Activated CD4-positive, alpha-beta T cell treated with anti-CD3 and anti-CD28 coated beads, Interleukin-2, amount 50 U/mL, for 24 hours (primary cell): ENCODE data around the gene VASP.
"Not testable (repeated sequence)": the region's sequence is repeated elsewhere in the genome, so short reads cannot be mapped to it uniquely, and the experiment has no call there.

ENCODE experiments used
- DNase-seq, 2 donors: peaks; one replicate each; pipeline ENCODE4 v3.0.0-alpha.2; 2020; ENCODE audit warnings: low read depth in 1 of 2, low spot score in 1 of 2

Gene VASP

GRCh38 chr19:45496349-45496953, 10.8 kb upstream of the VASP start:
- no peak for DNase-seq

- DNase-seq, result no peak
Observed at GRCh38 chr19:45497791-45498190, 9.5 kb upstream of the VASP start.

- peak in 1 of 2 donors; percentile 35 for DNase-seq
Observed at GRCh38 chr19:45498411-45499195, 8.7 kb upstream of the VASP start, which contains the start of gene PPM1N. Gene PPM1N, plus strand, starts transcription at chr19:45498443. Its CDS starts 30 bp downstream, at chr19:45498473.

- DNase-seq, result peak in 1 of 2 donors; percentile 51
Observed at GRCh38 chr19:45499196-45500180, 7.8 kb upstream of the VASP start.

GRCh38 chr19:45500918-45501729, 6.2 kb upstream of the VASP start:
- DNase-seq, result no peak

GRCh38 chr19:45501730-45502014, 5.6 kb upstream of the VASP start:
- no peak for DNase-seq

GRCh38 chr19:45502111-45502510, 5.2 kb upstream of the VASP start:
- DNase-seq, result no peak

- DNase-seq, result no peak
Observed at GRCh38 chr19:45503909-45504308, 3.4 kb upstream of the VASP start.

GRCh38 chr19:45505151-45505995, 1.9 kb upstream of the VASP start:
- no peak for DNase-seq

- no peak for DNase-seq
Observed at GRCh38 chr19:45505996-45506245, 1.4 kb upstream of the VASP start.

GRCh38 chr19:45506246-45506988, 862 bp upstream of the VASP start:
- DNase-seq, result peak; percentile 98 to 99

- DNase-seq, result no peak
Observed at GRCh38 chr19:45507872-45508416, 665 bp downstream of the VASP start.

GRCh38 chr19:45508417-45508860, 1.2 kb downstream of the VASP start:
- no peak for DNase-seq

- no peak for DNase-seq
Observed at GRCh38 chr19:45508861-45509691, 1.8 kb downstream of the VASP start.

- DNase-seq, result no peak
Observed at GRCh38 chr19:45509692-45510015, 2.4 kb downstream of the VASP start.

GRCh38 chr19:45510352-45510751, 3.1 kb downstream of the VASP start:
- DNase-seq, result not testable (repeated sequence)

- DNase-seq, result no peak
Observed at GRCh38 chr19:45511074-45511473, 3.8 kb downstream of the VASP start.

GRCh38 chr19:45512881-45513483, 5.7 kb downstream of the VASP start:
- DNase-seq, result no peak
